HepG2 (cell line): ENCODE data around the gene NUAK2. TPM values are rescaled to one million over a fixed set of nuclear protein-coding genes. Genes with fewer than 3 reads are reported as not detected.
A peak's percentile ranks its signal among the peaks of the same experiment; 100 is the strongest.

Source experiments
- AKNA ChIP-seq: sonication (generic); formaldehyde crosslinking; IDR thresholded peaks from 2 replicates; pipeline ENCODE4 v1.4.0; 2020; ENCODE audit warnings: missing genetic modification reagents, borderline replicate concordance
- FOXC1 ChIP-seq: sonication (generic); formaldehyde crosslinking; IDR thresholded peaks from 2 replicates; pipeline ENCODE4 v1.8.0; 2022; ENCODE audit warnings: mild to moderate bottlenecking, missing genetic modification reagents, borderline replicate concordance
- JUND ChIP-seq: sonication (generic); formaldehyde crosslinking; IDR thresholded peaks from 2 replicates; pipeline ENCODE4 v1.8.0; 2022; ENCODE audit warnings: mild to moderate bottlenecking, missing genetic modification reagents
- MIXL1 ChIP-seq: IDR thresholded peaks from 2 replicates; pipeline ENCODE4 v1.6.1; 2016
- ZGPAT ChIP-seq: IDR thresholded peaks from 2 replicates; pipeline ENCODE4 v1.6.1; 2016; ENCODE audit warnings: mild to moderate bottlenecking
- ZNF430 ChIP-seq: sonication (generic); formaldehyde crosslinking; IDR thresholded peaks from 2 replicates; pipeline ENCODE4 v1.9.0; 2021; ENCODE audit warnings: mild to moderate bottlenecking, missing genetic modification reagents
- ZNF530 ChIP-seq: sonication (generic); formaldehyde crosslinking; IDR thresholded peaks from 2 replicates; pipeline ENCODE4 v1.5.0; 2020; ENCODE audit warnings: low read depth, mild to moderate bottlenecking, missing genetic modification reagents
- ZNF570 ChIP-seq: sonication (generic); formaldehyde crosslinking; IDR thresholded peaks from 2 replicates; pipeline ENCODE4 v1.4.0; 2020; ENCODE audit warnings: mild to moderate bottlenecking, missing genetic modification reagents, borderline replicate concordance
- polyA plus RNA-seq, 8 experiments: library from polyadenylated mRNA; depleted of rRNA in 3 of 8; stranded (reverse) in 7 of 8; unstranded in 1 of 8; fragments of >200 nt; fragmentation: Illumina TruSeq in 4 of 8; extraction: Trizol in 4 of 8; gene quantifications; 2 replicates each; pipeline versions ENCODE4 v1.2.1 to v1.2.3, GENCODE V29; 2011 to 2016; ENCODE audit warnings: low read depth in 4 of 8, missing spikeins in 1 of 8, mixed read lengths in 1 of 8; ENCODE audit not compliant: insufficient read depth in 1 of 8
- total RNA-seq, 5 experiments: library from RNA; depleted of rRNA; stranded (reverse); fragments of >200 nt; fragmentation: Illumina TruSeq; extraction: Trizol; gene quantifications; 2 replicates each; pipeline ENCODE4 v1.2.3, GENCODE V29; 2016; ENCODE audit warnings: low read depth in 1 of 5

Gene NUAK2
- total and polyA plus RNA-seq, 2 of the 13 experiments (the other 11 are each of a cell fraction or from before 2014, with no cell fraction given): 0.75 to 1.1 TPM

DNA sequence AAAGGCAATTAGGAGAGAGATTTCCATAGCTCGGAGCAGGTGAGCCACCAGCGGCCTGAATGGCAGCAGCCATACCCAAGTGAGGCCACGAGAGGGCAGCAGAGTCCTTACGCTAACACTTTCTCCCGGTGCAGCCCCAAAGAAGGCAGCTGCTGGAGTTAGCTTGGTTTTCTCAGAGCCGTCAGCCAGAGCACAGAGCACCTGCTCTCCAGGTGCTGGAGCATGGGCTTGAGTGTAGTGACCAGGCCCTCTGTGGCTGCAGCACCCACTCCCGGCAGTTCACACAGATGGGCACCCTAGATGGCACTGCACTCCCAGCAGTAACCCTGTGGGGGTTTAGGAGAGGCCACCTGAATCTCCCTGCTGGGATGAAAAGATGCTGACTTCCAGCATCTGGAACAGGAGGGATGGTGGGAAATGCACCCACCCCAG is 48.0 kb downstream of the NUAK2 start (continued):
- TF ChIP-seq ZNF570 (no peak), ZNF530 (CRISPR knock-in tag) (no peak), AKNA (no peak), FOXC1 (CRISPR knock-in tag) (peak; percentile 71; the same call in 1 of the 2 replicates), JUND (CRISPR knock-in tag) (0 out of 2 replicates have a peak, but pooled peaks have one; percentile 11), ZGPAT (0 out of 2 replicates have a peak, but pooled peaks have one; percentile 30), MIXL1 (peak; percentile 49; the same call in 1 of the 2 replicates), ZNF430 (CRISPR knock-in tag) (no peak)
